HepG2 (cell line): Measurements from ENCODE around the gene TCF12. TPM values are rescaled to one million over a fixed set of nuclear protein-coding genes. Genes with fewer than 3 reads are reported as not detected.

Source experiments
- ATF7 ChIP-seq, 2 experiments: fragments of 450-650 bp in 1 of 2; sonication (generic) in 1 of 2; formaldehyde crosslinking in 1 of 2; IDR thresholded peaks; 2 replicates each; pipeline versions ENCODE4 v1.4.0 to v1.6.1; 2016 to 2020; ENCODE audit warnings: antibody characterized with exemption in 1 of 2, mild to moderate bottlenecking in 1 of 2, missing genetic modification reagents in 1 of 2
- GZF1 ChIP-seq: sonication (generic); formaldehyde crosslinking; IDR thresholded peaks from 2 replicates; pipeline ENCODE4 v1.5.1; 2020; ENCODE audit warnings: mild to moderate bottlenecking, missing genetic modification reagents
- KDM2A ChIP-seq: sonication (generic); formaldehyde crosslinking; IDR thresholded peaks from 2 replicates; pipeline ENCODE4 v1.4.0; 2020; ENCODE audit warnings: low read depth, missing genetic modification reagents, borderline replicate concordance
- KLF16 ChIP-seq, 2 experiments: sonication (generic) in 1 of 2; formaldehyde crosslinking in 1 of 2; IDR thresholded peaks; 2 replicates each; pipeline versions ENCODE4 v1.6.1 to v1.8.0; 2016 to 2023; ENCODE audit warnings: missing genetic modification reagents in 2 of 2, missing compliant biosample characterization in 1 of 2
- MEIS1 ChIP-seq: sonication (generic); formaldehyde crosslinking; IDR thresholded peaks from 2 replicates; pipeline ENCODE4 v1.9.0; 2021; ENCODE audit warnings: mild to moderate bottlenecking, missing genetic modification reagents, moderate library complexity, borderline replicate concordance
- NR2F6 ChIP-seq, 2 experiments: IDR thresholded peaks; 2 replicates each; pipeline ENCODE4 v1.6.1; 2016; ENCODE audit warnings: antibody characterized with exemption in 1 of 2, mild to moderate bottlenecking in 1 of 2
- ZNF24 ChIP-seq: fragments of 450-650 bp; IDR thresholded peaks from 2 replicates; pipeline ENCODE4 v1.6.1; 2017; ENCODE audit warnings: antibody characterized with exemption, mild to moderate bottlenecking
- ZNF367 ChIP-seq: sonication (generic); formaldehyde crosslinking; IDR thresholded peaks from 2 replicates; pipeline ENCODE4 v1.4.0; 2020; ENCODE audit warnings: missing genetic modification reagents, borderline replicate concordance
- ZNF431 ChIP-seq: sonication (generic); formaldehyde crosslinking; IDR thresholded peaks from 2 replicates; pipeline ENCODE4 v1.9.0; 2022; ENCODE audit warnings: missing genetic modification reagents, low read depth, mild to moderate bottlenecking, borderline replicate concordance
- ZNF549 ChIP-seq: sonication (generic); formaldehyde crosslinking; IDR thresholded peaks from 2 replicates; pipeline ENCODE4 v1.5.0; 2020; ENCODE audit warnings: missing genetic modification reagents
- ZNF570 ChIP-seq: sonication (generic); formaldehyde crosslinking; IDR thresholded peaks from 2 replicates; pipeline ENCODE4 v1.4.0; 2020; ENCODE audit warnings: mild to moderate bottlenecking, missing genetic modification reagents, borderline replicate concordance
- ZNF883 ChIP-seq: sonication (generic); formaldehyde crosslinking; IDR thresholded peaks from 2 replicates; pipeline ENCODE4 v1.5.1; 2020; ENCODE audit warnings: mild to moderate bottlenecking, missing genetic modification reagents; ENCODE audit errors: not compliant biosample characterization
- polyA plus RNA-seq, 8 experiments: library from polyadenylated mRNA; depleted of rRNA in 3 of 8; stranded (reverse) in 7 of 8; unstranded in 1 of 8; fragments of >200 nt; fragmentation: Illumina TruSeq in 4 of 8; extraction: Trizol in 4 of 8; gene quantifications; 2 replicates each; pipeline versions ENCODE4 v1.2.1 to v1.2.3, GENCODE V29; 2011 to 2016; ENCODE audit warnings: low read depth in 4 of 8, missing spikeins in 1 of 8, mixed read lengths in 1 of 8; ENCODE audit not compliant: insufficient read depth in 1 of 8
- total RNA-seq, 5 experiments: library from RNA; depleted of rRNA; stranded (reverse); fragments of >200 nt; fragmentation: Illumina TruSeq; extraction: Trizol; gene quantifications; 2 replicates each; pipeline ENCODE4 v1.2.3, GENCODE V29; 2016; ENCODE audit warnings: low read depth in 1 of 5
- TF ChIP-seq, protein P1 (sequence below): sonication (generic); formaldehyde crosslinking; IDR thresholded peaks from 2 replicates; pipeline ENCODE4 v1.4.0; 2020; ENCODE audit warnings: missing genetic modification reagents
- TF ChIP-seq, protein P2 (sequence below): IDR thresholded peaks from 2 replicates; pipeline ENCODE4 v1.6.1; 2016; ENCODE audit warnings: low read depth, missing genetic modification reagents, missing compliant biosample characterization
- TF ChIP-seq, protein P3 (sequence below): sonication (generic); formaldehyde crosslinking; IDR thresholded peaks from 2 replicates; pipeline ENCODE4 v1.5.0; 2020; ENCODE audit warnings: missing genetic modification reagents

TCF12 gene
- total and polyA plus RNA-seq, 2 of the 13 experiments (the other 11 are each of a cell fraction or from before 2014, with no cell fraction given), result 48.6 to 51.1 TPM

DNA sequence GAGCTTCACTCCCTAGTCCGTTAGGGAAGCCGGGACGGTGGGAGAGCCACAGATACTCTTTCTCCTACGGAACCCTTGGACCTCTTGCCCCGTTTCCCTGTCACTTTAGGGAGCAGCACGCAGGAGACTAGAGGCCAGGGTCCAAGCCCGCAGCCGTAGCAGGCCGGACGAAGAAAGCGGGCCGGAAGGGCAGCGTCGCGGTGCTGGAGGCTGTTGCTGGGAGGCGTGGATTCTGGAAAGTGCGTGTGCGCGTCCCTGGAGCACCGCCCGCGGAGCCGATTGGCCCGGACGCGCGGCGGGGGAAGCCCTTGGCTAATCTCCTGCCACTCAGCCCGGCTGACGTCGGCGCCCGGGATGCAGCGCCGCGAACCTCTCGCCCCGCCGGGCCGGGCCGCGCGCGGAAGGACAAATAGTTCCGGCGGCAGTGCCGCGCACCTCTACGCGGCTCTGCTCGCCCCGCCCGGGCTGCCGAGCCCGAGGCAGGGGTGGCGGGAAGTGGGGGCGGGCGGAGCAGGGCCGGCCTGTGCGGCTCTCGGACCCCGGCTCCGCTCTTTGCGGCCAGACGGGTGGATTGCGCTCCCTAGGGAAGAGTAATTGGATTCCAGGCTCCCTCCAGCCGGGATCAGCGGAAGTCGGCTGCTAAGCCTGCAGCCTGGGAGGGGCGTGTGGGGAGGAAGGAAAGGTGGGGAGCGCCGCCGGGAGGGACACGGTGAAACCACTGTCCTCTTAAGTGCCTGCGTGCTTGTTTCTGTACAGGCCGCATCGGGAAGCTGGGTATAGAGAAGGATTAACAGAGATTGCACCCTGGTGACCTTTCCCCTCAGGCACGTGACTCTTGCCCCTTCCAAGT is 31.3 kb upstream of the TCF12 start (continued):
- TF ChIP-seq, protein P1, sequence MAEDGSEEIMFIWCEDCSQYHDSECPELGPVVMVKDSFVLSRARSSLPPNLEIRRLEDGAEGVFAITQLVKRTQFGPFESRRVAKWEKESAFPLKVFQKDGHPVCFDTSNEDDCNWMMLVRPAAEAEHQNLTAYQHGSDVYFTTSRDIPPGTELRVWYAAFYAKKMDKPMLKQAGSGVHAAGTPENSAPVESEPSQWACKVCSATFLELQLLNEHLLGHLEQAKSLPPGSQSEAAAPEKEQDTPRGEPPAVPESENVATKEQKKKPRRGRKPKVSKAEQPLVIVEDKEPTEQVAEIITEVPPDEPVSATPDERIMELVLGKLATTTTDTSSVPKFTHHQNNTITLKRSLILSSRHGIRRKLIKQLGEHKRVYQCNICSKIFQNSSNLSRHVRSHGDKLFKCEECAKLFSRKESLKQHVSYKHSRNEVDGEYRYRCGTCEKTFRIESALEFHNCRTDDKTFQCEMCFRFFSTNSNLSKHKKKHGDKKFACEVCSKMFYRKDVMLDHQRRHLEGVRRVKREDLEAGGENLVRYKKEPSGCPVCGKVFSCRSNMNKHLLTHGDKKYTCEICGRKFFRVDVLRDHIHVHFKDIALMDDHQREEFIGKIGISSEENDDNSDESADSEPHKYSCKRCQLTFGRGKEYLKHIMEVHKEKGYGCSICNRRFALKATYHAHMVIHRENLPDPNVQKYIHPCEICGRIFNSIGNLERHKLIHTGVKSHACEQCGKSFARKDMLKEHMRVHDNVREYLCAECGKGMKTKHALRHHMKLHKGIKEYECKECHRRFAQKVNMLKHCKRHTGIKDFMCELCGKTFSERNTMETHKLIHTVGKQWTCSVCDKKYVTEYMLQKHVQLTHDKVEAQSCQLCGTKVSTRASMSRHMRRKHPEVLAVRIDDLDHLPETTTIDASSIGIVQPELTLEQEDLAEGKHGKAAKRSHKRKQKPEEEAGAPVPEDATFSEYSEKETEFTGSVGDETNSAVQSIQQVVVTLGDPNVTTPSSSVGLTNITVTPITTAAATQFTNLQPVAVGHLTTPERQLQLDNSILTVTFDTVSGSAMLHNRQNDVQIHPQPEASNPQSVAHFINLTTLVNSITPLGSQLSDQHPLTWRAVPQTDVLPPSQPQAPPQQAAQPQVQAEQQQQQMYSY (CRISPR knock-in tag), result peak; percentile 31
- TF ChIP-seq ATF7 (IDR thresholded peaks at IDR 0.05) (no peak), ATF7 (CRISPR knock-in tag; IDR thresholded peaks at IDR 0.05) (peak; percentile 70; the same call in 1 of the 2 replicates), KLF16 (CRISPR knock-in tag; IDR thresholded peaks at IDR 0.05) (peak in 1 of 2 experiments; percentile 94; a peak in 2 of 4 replicates), ZNF367 (CRISPR knock-in tag) (no peak), NR2F6 (IDR thresholded peaks at IDR 0.05) (peak; percentile 81), NR2F6 (CRISPR knock-in tag; IDR thresholded peaks at IDR 0.05) (peak; percentile 76), KDM2A (peak; percentile 89), ZNF24 (no peak), ZNF883 (no peak), GZF1 (CRISPR knock-in tag) (peak; percentile 34; the same call in 1 of the 2 replicates), ZNF549 (CRISPR knock-in tag) (no peak), ZNF570 (0 out of 2 replicates have a peak, but pooled peaks have one; percentile 59), MEIS1 (CRISPR knock-in tag) (peak; percentile 65), ZNF431 (CRISPR knock-in tag) (peak; percentile 65; the same call in 1 of the 2 replicates)
- TF ChIP-seq, protein P2, sequence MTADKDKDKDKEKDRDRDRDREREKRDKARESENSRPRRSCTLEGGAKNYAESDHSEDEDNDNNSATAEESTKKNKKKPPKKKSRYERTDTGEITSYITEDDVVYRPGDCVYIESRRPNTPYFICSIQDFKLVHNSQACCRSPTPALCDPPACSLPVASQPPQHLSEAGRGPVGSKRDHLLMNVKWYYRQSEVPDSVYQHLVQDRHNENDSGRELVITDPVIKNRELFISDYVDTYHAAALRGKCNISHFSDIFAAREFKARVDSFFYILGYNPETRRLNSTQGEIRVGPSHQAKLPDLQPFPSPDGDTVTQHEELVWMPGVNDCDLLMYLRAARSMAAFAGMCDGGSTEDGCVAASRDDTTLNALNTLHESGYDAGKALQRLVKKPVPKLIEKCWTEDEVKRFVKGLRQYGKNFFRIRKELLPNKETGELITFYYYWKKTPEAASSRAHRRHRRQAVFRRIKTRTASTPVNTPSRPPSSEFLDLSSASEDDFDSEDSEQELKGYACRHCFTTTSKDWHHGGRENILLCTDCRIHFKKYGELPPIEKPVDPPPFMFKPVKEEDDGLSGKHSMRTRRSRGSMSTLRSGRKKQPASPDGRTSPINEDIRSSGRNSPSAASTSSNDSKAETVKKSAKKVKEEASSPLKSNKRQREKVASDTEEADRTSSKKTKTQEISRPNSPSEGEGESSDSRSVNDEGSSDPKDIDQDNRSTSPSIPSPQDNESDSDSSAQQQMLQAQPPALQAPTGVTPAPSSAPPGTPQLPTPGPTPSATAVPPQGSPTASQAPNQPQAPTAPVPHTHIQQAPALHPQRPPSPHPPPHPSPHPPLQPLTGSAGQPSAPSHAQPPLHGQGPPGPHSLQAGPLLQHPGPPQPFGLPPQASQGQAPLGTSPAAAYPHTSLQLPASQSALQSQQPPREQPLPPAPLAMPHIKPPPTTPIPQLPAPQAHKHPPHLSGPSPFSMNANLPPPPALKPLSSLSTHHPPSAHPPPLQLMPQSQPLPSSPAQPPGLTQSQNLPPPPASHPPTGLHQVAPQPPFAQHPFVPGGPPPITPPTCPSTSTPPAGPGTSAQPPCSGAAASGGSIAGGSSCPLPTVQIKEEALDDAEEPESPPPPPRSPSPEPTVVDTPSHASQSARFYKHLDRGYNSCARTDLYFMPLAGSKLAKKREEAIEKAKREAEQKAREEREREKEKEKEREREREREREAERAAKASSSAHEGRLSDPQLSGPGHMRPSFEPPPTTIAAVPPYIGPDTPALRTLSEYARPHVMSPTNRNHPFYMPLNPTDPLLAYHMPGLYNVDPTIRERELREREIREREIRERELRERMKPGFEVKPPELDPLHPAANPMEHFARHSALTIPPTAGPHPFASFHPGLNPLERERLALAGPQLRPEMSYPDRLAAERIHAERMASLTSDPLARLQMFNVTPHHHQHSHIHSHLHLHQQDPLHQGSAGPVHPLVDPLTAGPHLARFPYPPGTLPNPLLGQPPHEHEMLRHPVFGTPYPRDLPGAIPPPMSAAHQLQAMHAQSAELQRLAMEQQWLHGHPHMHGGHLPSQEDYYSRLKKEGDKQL, result no peak; the same call in 1 of the 2 replicates
- TF ChIP-seq, protein P3, sequence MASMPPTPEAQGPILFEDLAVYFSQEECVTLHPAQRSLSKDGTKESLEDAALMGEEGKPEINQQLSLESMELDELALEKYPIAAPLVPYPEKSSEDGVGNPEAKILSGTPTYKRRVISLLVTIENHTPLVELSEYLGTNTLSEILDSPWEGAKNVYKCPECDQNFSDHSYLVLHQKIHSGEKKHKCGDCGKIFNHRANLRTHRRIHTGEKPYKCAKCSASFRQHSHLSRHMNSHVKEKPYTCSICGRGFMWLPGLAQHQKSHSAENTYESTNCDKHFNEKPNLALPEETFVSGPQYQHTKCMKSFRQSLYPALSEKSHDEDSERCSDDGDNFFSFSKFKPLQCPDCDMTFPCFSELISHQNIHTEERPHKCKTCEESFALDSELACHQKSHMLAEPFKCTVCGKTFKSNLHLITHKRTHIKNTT (CRISPR knock-in tag), result no peak
